GM13976 (cell line): Measurements from ENCODE around the gene STK25.

Experiments used
- DNase-seq: peaks from one replicate; pipeline ENCODE4 v3.0.0; 2012; ENCODE audit warnings: low spot score
- in situ Hi-C: fragments of 300-500 bp; cut with MboI; formaldehyde crosslinking; loops from one replicate; pipeline ENCODE4 v1.12.0; 2022; ENCODE audit warnings: low sequenced_read_pairs, mixed read lengths, inconsistent platforms; ENCODE audit not compliant: unreplicated experiment
- TF ChIP-seq, protein P1 (sequence below): IDR thresholded peaks from 2 replicates; pipeline ENCODE4 v1.5.1; 2012; ENCODE audit warnings: borderline replicate concordance, mild to moderate bottlenecking; ENCODE audit not compliant: insufficient read depth; ENCODE audit errors: extremely low read depth, missing control alignments, control extremely low read depth

The STK25 gene

DNA sequence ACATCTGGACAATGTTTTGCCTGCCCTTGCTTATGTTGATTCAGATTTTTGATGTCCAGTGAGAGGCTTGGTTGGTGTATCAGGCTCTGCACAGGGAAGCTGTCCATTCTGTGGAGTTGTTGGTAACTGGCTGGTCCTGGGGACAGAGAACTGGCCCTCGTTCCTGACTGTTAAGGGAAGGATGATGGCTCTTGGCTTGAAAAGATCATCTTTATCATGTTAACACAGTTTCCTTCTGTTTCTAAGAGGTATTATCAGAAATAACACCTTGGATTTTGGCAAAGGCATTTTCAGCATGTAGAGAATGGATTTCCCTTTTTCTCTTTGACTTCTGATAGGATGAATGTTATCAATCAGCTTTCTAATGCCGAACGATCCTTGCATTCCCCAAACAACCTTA, 19.3 kb downstream of the STK25 start:
- DNase-seq, result no peak
- in situ Hi-C loops, result no loop called here
- TF ChIP-seq, protein P1, sequence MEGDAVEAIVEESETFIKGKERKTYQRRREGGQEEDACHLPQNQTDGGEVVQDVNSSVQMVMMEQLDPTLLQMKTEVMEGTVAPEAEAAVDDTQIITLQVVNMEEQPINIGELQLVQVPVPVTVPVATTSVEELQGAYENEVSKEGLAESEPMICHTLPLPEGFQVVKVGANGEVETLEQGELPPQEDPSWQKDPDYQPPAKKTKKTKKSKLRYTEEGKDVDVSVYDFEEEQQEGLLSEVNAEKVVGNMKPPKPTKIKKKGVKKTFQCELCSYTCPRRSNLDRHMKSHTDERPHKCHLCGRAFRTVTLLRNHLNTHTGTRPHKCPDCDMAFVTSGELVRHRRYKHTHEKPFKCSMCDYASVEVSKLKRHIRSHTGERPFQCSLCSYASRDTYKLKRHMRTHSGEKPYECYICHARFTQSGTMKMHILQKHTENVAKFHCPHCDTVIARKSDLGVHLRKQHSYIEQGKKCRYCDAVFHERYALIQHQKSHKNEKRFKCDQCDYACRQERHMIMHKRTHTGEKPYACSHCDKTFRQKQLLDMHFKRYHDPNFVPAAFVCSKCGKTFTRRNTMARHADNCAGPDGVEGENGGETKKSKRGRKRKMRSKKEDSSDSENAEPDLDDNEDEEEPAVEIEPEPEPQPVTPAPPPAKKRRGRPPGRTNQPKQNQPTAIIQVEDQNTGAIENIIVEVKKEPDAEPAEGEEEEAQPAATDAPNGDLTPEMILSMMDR, result no peak

DNA sequence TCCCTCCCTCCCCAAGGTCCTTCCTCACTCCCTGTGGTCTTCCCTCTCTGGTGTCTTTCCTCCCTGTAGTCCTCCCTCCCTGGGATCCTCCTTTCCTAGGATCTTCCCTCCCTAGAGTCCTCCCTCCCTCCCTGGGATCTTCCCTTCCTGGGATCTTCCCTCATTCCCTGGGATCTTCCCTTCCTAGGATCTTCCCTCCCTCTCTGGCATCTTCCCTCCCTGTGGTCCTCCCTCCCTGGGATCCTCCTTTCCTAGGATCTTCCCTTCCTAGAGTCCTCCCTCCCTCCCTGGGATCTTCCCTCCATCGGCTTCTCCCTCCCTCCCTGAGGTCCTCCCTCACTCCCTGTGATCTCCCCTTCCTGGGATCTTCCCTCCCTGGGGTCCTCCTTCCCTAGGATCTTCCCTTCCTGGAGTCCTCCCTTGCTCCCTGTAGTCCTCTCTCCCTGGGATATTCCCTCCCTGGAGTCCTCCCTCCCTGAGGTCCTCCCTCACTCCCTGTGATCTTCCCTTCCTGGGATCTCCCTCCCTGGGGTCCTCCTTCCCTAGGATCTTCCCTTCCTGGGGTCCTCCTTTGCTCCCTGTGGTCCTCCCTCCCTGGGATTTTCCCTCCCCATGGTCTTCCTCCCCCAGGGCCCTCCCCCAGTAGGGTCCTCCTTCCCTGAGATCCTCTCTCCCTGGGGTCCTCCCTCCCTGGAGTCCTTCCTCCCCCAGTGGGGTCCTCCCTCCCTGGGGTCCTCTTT, 23.0 kb downstream of the STK25 start:
- in situ Hi-C loops, result no loop called here
- no peak for DNase-seq
- TF ChIP-seq, protein P1, result no peak

DNA sequence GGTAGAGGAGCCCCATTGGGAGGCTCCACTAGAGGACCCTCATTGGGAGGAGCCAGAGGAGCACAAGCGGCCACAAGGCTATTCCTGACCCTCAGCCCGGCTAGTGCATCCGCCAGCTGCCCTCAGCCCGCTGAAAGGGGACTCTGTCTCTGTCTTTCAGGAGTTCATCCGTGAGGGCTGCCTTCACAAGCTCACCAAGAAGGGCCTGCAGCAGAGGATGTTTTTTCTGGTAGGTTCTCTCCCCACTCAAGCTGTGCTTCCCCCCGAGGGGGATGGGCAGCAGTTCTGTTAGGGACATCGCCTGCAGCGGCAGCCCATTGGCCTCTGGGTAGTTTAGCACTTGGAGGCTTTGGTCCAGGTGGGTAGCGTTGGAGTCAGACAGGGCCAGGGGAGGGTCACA, 25.1 kb downstream of the STK25 start:
- no peak for DNase-seq
- TF ChIP-seq, protein P1, result no peak
- in situ Hi-C loops, result no loop called here

DNA sequence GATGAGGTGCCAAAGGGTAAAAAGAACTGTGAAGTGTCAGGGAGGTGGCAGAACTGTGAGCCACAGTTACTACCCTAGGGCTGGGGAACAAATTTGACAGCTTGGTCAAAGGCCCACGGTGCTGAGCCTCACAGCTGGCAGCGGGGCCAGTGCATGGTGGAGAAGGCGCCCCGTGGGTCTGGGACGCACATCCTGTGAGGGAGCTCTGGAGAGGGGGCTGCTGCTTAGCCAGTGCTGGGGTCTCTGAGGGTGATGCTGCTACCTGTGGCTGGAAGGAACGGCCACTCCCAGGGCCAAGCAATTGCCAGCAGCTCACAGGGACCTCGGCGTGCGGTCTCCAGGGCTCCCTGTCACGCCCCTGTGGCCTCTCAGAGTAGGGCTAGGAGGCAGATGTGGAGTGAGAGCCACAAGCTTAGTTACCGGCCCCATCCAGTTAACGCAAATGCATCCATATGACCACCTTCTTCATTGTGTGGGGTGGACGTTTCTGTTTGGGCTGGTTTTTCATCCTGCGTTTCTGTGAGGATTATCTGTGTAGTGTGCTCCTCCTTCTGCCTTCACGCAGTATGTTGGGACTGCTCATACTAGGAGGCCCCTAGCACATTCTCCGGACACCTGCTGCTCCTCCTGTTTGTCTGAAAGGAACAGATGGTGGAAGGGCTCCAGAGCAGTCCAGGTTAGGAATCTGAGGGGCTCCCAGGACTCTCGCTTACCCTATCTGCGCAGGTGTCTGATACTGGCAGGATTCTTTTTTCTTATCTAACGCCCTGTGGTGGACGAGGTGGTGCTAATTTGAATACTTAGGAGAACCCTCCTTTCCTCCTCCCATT, 26.0 kb downstream of the STK25 start:
- in situ Hi-C loops, result no loop called here
- TF ChIP-seq, protein P1, result no peak

DNA sequence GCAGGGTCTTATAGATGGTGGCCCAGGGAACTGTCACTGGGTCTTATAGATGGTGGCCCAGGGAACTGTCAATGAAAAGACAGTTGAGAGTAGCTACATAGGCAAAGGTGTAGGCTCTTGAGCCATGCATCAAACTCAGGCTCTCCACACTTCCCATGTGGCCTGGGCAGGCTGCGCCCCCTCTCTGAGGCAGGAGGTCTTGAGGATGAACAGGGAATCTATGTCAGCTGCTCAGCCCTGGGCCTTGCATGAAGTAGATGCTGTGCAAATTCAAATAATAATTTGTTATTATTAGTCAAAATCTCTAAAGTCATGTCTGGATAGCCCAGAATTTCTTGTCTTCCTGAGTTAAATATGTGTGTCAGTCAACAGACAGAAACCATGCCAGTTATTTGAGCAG, 26.7 kb downstream of the STK25 start:
- TF ChIP-seq, protein P1, result no peak
- no peak for DNase-seq
- in situ Hi-C loops, result no loop called here

More for the DNA sequence above, 26.0 kb downstream of the STK25 start:
- no peak for DNase-seq

DNA sequence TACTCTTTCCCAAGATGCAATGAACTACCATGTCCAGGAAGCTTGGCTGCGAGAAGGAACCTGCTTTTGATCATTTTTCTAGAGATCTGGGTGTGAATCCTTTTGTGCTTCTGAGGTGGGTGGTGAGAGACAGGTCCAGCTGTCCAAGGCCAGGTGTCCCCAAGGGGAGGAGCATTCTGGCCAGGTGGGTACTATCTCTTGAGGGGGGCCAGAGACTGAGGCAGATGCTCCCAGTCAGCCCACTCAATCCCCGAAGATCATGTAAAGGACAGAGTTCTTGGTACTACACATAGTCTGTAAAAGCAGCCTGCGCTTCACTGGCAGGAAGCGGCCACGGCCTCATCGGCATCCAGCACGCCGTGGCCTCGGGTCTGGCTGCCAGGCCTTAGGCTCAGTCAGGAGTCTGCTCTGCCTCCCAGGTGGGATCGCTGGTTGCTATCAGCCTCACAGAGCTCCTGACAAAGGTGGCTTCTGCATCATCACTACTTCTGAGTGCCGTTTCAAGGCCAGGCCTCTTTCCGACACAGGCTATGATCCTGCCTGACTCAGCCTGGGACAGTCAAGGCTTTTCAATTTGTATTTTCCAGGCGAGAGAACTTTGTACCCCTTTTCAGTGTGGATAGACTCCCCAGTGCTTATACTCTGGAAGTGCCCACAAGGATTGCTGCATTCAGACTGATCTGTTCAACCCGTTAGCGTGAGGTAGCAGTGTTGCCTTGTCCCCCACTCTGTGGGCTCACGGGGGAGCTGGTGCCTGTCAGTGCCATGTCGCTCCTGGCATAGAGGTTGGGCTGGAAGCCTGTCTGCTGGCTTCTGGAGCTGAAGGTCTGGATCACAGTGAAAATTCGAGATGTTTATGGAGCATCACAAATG, 29.1 kb downstream of the STK25 start:
- TF ChIP-seq, protein P1, result no peak
- in situ Hi-C loops, result no loop called here
- DNase-seq, result no peak
